Fibroblast of lung (primary cell): ENCODE results near the gene CAPZA2. TPM values are rescaled to one million over a fixed set of nuclear protein-coding genes. Genes with fewer than 3 reads are reported as not detected.
"Not testable (repeated sequence)": the region's sequence is repeated elsewhere in the genome, so short reads cannot be mapped to it uniquely, and the experiment has no call there.

Experiments used
- DNase-seq, 2 donors: peaks; one replicate each; pipeline versions ENCODE4 v3.0.0 to v3.0.0-alpha.2; 2010; ENCODE audit warnings: low read depth in 2 of 2
- H2AFZ ChIP-seq: 2 replicates; pipeline ENCODE4 v1.5.1; 2012; ENCODE audit warnings: low read length, control low read depth, inconsistent platforms
- H3K27ac ChIP-seq: 2 replicates; pipeline ENCODE4 v1.5.1; 2011; ENCODE audit warnings: low read length, control low read depth; ENCODE audit not compliant: insufficient read depth
- H3K27me3 ChIP-seq: 2 replicates; pipeline ENCODE4 v1.5.1; 2011; ENCODE audit warnings: mild to moderate bottlenecking, low read length; ENCODE audit not compliant: control insufficient read depth, insufficient read depth
- H3K36me3 ChIP-seq: 2 replicates; pipeline ENCODE4 v1.5.1; 2011; ENCODE audit warnings: low read length; ENCODE audit not compliant: control insufficient read depth, insufficient read depth
- H3K4me1 ChIP-seq: 2 replicates; pipeline ENCODE4 v1.5.1; 2011; ENCODE audit warnings: low read length; ENCODE audit not compliant: control insufficient read depth, insufficient read depth; ENCODE audit errors: extremely low read depth
- H3K4me2 ChIP-seq: 2 replicates; pipeline ENCODE4 v1.5.1; 2011; ENCODE audit warnings: low read length, control low read depth; ENCODE audit not compliant: insufficient read depth; ENCODE audit errors: extremely low read depth
- H3K4me3 ChIP-seq, 4 experiments: fragments of 200-600 bp in 1 of 4; sonication (generic) in 1 of 4; replicated peaks in 1 of 4; 2 replicates each; pipeline ENCODE4 v1.5.1; 2011 to 2016; ENCODE audit warnings: low read length in 4 of 4, low read depth in 3 of 4, mild to moderate bottlenecking in 3 of 4, control low read depth in 2 of 4, inconsistent platforms in 1 of 4, mixed read lengths in 1 of 4; ENCODE audit not compliant: insufficient read depth in 1 of 4; ENCODE audit errors: control extremely low read depth in 1 of 4
- H3K79me2 ChIP-seq: 2 replicates; pipeline ENCODE4 v1.5.1; 2012; ENCODE audit warnings: mild to moderate bottlenecking, low read length, inconsistent platforms; ENCODE audit not compliant: control insufficient read depth, insufficient read depth
- H3K9ac ChIP-seq: 2 replicates; pipeline ENCODE4 v1.5.1; 2011; ENCODE audit warnings: mild to moderate bottlenecking, low read length, control low read depth; ENCODE audit not compliant: insufficient read depth
- H3K9me3 ChIP-seq: 2 replicates; pipeline ENCODE4 v1.5.1; 2012; ENCODE audit warnings: low read depth, low read length; ENCODE audit not compliant: control insufficient read depth, insufficient read depth
- H4K20me1 ChIP-seq: 2 replicates; pipeline ENCODE4 v1.5.1; 2011; ENCODE audit warnings: low read length; ENCODE audit not compliant: control insufficient read depth, insufficient read depth; ENCODE audit errors: extremely low read depth
- CTCF ChIP-seq, 2 donors: IDR thresholded peaks in 1 of 2; conservative IDR thresholded peaks in 1 of 2; 1 replicate in 1 of 2; 2 replicates in 1 of 2; pipeline ENCODE4 v1.5.1; 2011 to 2012; ENCODE audit warnings: low read length in 2 of 2, control low read depth in 1 of 2, inconsistent platforms in 1 of 2, low read depth in 1 of 2, mild to moderate bottlenecking in 1 of 2
- EZH2 ChIP-seq: IDR thresholded peaks from 2 replicates; pipeline ENCODE4 v1.5.1; 2012; ENCODE audit warnings: low read length, control low read depth, mild to moderate bottlenecking; ENCODE audit errors: missing control alignments
- polyA plus RNA-seq, 2 donors: library from polyadenylated mRNA; depleted of rRNA in 1 of 2; stranded (reverse) in 1 of 2; unstranded in 1 of 2; fragments of >200 nt; gene quantifications; 2 replicates each; pipeline ENCODE4 v1.2.1, GENCODE V29; 2011 to 2012; ENCODE audit warnings: missing spikeins in 1 of 2
- total RNA-seq: library from RNA; depleted of rRNA; stranded (reverse); fragments of >200 nt; gene quantifications from 2 replicates; pipeline ENCODE4 v1.2.1, GENCODE V29; 2014

Gene CAPZA2
- total and polyA plus RNA-seq, 2 donors (not counting 1 experiment from before 2014, with no cell fraction given) = 123 to 205 TPM

GRCh38 chr7:116815041-116815440 is 47.3 kb upstream of the CAPZA2 start:
- Histone ChIP-seq H3K36me3 (no peaks in the 10 kb centered on the region), H3K4me3 (no peak overlapping the region), H3K4me1 (no peaks in the 10 kb centered on the region), H3K27me3 (no peaks in the 10 kb centered on the region), H3K27ac (no peak overlapping the region), H3K9me3 (no peaks in the 10 kb centered on the region), H3K4me2 (no peak overlapping the region), H3K79me2 (no peaks in the 10 kb centered on the region), H2AFZ (no peak overlapping the region), H4K20me1 (no peaks in the 10 kb centered on the region), H3K9ac (no peak overlapping the region)
- TF ChIP-seq CTCF (conservative IDR thresholded peaks at IDR 0.05 in 1 of 2, IDR thresholded peaks at IDR 0.05 in 1 of 2; ENCODE audit: low read depth in 1 of 2, low read length in 2 of 2) = no peak
- TF ChIP-seq EZH2 = no peak
- no peak for DNase-seq

DNA sequence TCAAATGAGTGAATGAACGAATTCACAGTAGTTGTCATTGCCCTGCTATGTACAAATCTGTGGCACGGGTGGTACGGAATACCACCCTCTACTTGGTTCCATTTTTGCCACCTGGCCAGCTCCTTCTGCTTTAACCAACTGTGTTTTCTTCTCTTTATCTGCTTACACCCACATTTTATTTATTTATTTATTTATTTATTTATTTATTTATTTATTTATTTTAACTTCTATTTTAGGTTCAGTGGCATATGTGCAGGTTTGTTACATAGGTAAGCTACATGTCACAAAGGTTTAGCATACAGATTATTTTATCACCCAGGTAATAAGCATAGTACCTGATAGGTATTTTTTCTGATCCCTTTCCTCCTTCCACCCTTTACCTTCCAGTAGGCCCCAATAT is 42.2 kb upstream of the CAPZA2 start:
- no peak for DNase-seq
- no peaks in the 10 kb centered on the region for H3K79me2 ChIP-seq
- no peak overlapping the region for H3K4me3 ChIP-seq
- H4K20me1 ChIP-seq = no peaks in the 10 kb centered on the region
- TF ChIP-seq CTCF (conservative IDR thresholded peaks at IDR 0.05 in 1 of 2, IDR thresholded peaks at IDR 0.05 in 1 of 2; ENCODE audit: low read depth in 1 of 2, low read length in 2 of 2) (no peak), EZH2 (no peak)
- no peak overlapping the region for H3K4me2 ChIP-seq
- H3K27me3 ChIP-seq = peaks cover 5% of the 10 kb centered on the region
- no peaks in the 10 kb centered on the region for H3K9me3 ChIP-seq
- H3K36me3 ChIP-seq = no peaks in the 10 kb centered on the region
- no peak overlapping the region for H2AFZ ChIP-seq
- H3K9ac ChIP-seq = no peak overlapping the region
- no peak overlapping the region for H3K27ac ChIP-seq
- H3K4me1 ChIP-seq = no peaks in the 10 kb centered on the region

DNA sequence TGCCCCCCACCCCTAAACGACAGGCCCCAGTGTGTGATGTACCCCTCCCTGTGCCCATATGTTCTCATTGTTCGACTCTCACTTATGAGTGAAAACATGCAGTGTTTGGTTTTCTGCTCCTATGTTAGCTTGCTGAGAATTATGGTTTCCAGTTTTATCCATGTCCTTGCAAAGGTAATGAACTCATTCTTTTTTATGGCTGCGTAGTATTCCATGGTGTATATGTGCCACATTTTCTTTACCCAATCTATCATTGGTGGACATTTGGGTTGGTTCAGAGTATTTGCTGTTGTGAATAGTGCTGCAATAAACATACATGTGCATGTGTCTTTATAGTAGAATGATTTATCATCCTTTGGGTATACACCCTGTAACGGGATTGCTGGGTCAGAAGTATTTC is 40.7 kb upstream of the CAPZA2 start:
- H4K20me1 ChIP-seq, H3K27ac ChIP-seq, H3K4me1 ChIP-seq, H3K9ac ChIP-seq, H3K36me3 ChIP-seq, H2AFZ ChIP-seq, H3K4me2 ChIP-seq, H3K79me2 ChIP-seq, H3K4me3 ChIP-seq, DNase-seq, H3K9me3 ChIP-seq: not testable (repeated sequence)
- peaks cover 12% of the 10 kb centered on the region for H3K27me3 ChIP-seq
